SK-N-SH treated with all-trans-retinoic acid at 6 μM for 48 hours (cell line): ENCODE data around the gene CANT1.

Experiments used
- ARNTL ChIP-seq: fragments of 450-650 bp; formaldehyde crosslinking; IDR thresholded peaks from 2 replicates; pipeline ENCODE4 v1.5.0; 2020; ENCODE audit warnings: low read depth, mild to moderate bottlenecking, moderate library complexity, borderline replicate concordance
- TCF4 ChIP-seq: fragments of 250-450 bp; sonication (Bioruptor Pico); IDR thresholded peaks from 2 replicates; pipeline ENCODE4 v1.8.0; 2021; ENCODE audit warnings: mild to moderate bottlenecking, moderate library complexity, borderline replicate concordance
- ZFP3 ChIP-seq: fragments of 250-450 bp; sonication (Bioruptor Pico); IDR thresholded peaks from 2 replicates; pipeline ENCODE4 v1.5.0; 2020; ENCODE audit warnings: mild to moderate bottlenecking, moderate library complexity
- TF ChIP-seq, protein P1 (sequence below): fragments of 250-450 bp; sonication (Bioruptor Pico); IDR thresholded peaks from 2 replicates; pipeline ENCODE4 v1.8.0; 2020; ENCODE audit warnings: mild to moderate bottlenecking, moderate library complexity, borderline replicate concordance

DNA sequence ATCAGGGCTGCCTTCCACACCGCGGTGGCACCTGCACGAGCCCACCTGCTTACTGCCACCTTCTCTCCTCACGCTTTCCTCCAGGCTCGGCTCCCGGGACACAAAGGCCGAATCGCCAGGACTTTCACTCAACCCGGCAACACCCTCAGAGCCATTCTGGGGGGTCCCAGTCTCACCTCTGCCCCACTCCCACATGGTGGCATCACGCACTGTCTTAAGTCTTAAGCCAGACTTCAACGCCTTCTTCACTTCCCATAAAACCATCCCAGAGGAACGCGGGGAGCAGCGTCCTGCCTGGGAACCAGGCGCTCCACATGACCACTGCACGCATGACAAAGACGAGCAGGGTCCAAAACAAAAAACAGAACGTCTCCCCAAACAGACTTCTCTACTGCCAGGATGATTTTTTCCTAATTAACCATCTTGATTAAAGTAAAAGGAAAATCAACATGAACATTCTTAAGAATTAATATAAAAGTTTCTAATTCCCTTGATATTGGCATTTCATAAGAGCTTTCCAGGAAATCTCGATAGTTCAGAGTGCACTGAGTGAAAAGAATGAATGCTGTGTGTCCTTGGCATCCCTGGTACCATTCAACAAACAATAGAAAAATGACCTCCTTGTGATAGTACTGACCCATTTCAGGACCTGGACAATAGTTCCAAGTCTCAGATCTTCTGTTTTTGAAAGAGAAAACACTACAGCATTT, 2.6 kb downstream of the CANT1 start:
- TF ChIP-seq, protein P1, sequence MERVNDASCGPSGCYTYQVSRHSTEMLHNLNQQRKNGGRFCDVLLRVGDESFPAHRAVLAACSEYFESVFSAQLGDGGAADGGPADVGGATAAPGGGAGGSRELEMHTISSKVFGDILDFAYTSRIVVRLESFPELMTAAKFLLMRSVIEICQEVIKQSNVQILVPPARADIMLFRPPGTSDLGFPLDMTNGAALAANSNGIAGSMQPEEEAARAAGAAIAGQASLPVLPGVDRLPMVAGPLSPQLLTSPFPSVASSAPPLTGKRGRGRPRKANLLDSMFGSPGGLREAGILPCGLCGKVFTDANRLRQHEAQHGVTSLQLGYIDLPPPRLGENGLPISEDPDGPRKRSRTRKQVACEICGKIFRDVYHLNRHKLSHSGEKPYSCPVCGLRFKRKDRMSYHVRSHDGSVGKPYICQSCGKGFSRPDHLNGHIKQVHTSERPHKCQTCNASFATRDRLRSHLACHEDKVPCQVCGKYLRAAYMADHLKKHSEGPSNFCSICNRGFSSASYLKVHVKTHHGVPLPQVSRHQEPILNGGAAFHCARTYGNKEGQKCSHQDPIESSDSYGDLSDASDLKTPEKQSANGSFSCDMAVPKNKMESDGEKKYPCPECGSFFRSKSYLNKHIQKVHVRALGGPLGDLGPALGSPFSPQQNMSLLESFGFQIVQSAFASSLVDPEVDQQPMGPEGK (CRISPR knock-in tag) = no peak
- TF ChIP-seq ARNTL (CRISPR knock-in tag) (no peak), ZFP3 (CRISPR knock-in tag) (no peak), TCF4 (no peak)
